Vagina (tissue), 2 donors: Measurements from ENCODE around the gene ADAMTSL5.

Experiments used
- CTCF ChIP-seq, 3 experiments: fragments of 450-650 bp in 2 of 3; fragments of 200-600 bp in 1 of 3; sonication (generic) in 1 of 3; IDR thresholded peaks; one replicate each; pipeline ENCODE4 v1.5.1; 2017 to 2019; ENCODE audit warnings: antibody characterized with exemption in 3 of 3, mild to moderate bottlenecking in 2 of 3, moderate library complexity in 2 of 3
- POLR2A ChIP-seq, 2 donors: fragments of 450-650 bp; IDR thresholded peaks; one replicate each; pipeline ENCODE4 v1.6.1; 2017; ENCODE audit warnings: antibody characterized with exemption in 2 of 2, mild to moderate bottlenecking in 2 of 2, moderate library complexity in 2 of 2

GRCh38 chr19:1527650-1528309 is 15.0 kb upstream of the ADAMTSL5 start:
- no peak for TF ChIP-seq CTCF (IDR thresholded peaks at IDR 0.05)
- TF ChIP-seq POLR2A (IDR thresholded peaks at IDR 0.05): no peak
